ENCODE data around the gene PRSS53.

- no peak for TF ChIP-seq CTCF (conservative IDR thresholded peaks at IDR 0.05; ENCODE audit: low read depth in 2 of 2)
- no peak for TF ChIP-seq POLR2AphosphoS5 (IDR thresholded peaks at IDR 0.05; ENCODE audit: low read depth)
- no peak for TF ChIP-seq REST (IDR thresholded peaks at IDR 0.05; ENCODE audit: unreplicated experiment)
- TF ChIP-seq CREB1 (CRISPR knock-in tag; IDR thresholded peaks at IDR 0.05; ENCODE audit: low read depth) = no peak
- no peak for TF ChIP-seq EZH2 (IDR thresholded peaks at IDR 0.05; ENCODE audit: low read depth, unreplicated experiment)
- TF ChIP-seq JUNB (IDR thresholded peaks at IDR 0.05; ENCODE audit: unreplicated experiment) = no peak
- TF ChIP-seq EZH2phosphoT487 (IDR thresholded peaks at IDR 0.05; ENCODE audit: unreplicated experiment) = no peak
- no peak for TF ChIP-seq NANOG (IDR thresholded peaks at IDR 0.05; ENCODE audit: borderline replicate concordance)
- no peak for TF ChIP-seq ZNF331 (CRISPR knock-in tag; IDR thresholded peaks at IDR 0.05; ENCODE audit: low read depth)
- no peak for TF ChIP-seq ETS1 (IDR thresholded peaks at IDR 0.05)
These were observed 3.3 kb downstream of the PRSS53 start for GRCh38 chr16:31085411-31085810.
